GM19463 (cell line): ENCODE results near the gene TIMP2.

ENCODE experiments used
- ATAC-seq: cut with Tn5 transposase; IDR thresholded peaks from one replicate; pipeline ENCODE4 v1.9.1; 2021; ENCODE audit warnings: mild to moderate bottlenecking, moderate library complexity; ENCODE audit not compliant: unreplicated experiment

Gene TIMP2

DNA sequence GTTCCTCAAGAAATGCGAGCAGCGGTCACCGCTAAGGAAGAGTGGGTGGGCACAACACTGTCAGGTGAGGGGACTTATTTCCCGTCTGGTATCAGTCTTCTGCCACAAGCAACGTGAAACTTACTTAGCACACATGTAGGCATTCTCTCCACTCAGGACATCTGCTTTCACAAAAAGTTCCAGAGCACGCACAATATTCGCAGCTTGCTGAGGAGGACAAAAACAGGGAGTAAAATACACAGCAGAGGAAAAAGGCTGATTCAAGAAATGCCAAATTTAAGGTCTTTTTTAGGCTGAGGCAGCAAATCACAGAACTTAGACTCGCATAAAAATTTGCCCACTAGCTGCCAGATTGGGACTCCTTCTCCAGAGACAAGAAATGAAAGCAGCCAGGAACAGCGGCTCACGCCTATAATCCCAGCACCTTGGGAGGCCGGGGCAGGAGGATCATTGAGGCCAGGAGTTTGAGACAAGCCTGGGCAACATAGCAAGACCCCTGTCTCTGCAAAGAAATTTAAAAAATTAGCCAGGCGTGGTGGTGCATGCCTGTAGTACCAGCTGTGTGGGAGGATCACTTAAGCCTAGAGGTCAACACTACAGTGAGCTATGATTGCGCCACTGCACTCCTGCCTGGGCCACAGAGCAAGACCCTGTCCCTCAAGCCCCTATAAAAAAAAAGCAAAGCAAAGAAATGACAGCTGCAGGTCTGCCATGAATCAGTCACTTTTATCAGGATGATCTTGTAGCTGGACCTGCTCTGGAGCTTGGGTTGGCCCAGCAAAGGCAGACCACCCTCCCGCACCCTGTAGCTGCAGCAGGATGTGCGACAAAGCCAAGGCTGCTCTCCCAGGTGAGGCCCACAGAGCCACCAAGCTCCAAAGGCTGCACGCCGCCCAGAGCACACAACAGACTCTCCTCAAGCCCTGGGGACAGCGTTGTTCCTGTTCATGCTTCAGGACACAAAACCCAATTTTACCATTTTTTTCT, 105.1 kb downstream of the TIMP2 start:
- ATAC-seq, result no peak

DNA sequence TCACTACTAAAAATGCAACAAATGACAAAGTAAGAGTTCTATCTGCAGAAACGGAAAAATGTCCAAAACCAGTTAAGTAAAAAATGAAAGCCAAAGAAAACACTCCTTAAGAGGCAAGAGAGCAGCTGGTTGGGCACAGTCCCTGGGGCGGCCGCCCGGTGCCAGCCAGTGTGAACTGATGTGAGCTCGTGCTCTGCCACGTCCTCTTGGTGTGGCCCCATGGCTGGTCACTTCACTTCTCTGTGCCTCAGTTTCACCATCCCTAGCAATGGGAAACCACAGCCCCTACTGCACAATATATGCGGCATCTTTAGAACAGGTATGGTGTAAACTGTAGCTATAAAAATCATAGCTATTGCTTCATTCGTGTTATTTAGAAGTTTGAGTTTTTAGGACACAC, 105.8 kb downstream of the TIMP2 start:
- no peak for ATAC-seq

DNA sequence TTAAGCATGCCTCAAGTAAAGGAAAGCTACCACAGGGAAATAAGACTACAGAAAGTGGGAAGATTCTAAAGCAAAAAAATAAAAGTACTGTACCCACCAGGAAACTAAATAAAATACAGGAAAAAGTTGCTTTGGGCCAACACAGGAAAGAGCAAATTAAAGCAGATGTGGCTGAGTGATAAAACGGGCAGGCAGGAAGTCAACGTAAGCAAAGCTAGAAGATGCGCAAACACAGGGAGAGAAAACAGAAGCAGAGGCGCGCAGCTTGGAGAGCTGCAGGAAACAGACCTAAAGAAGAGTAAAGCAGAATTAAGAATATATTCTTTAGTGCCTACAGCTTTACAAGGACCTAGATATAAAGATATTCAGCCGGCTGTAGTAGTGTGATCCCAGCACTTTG, 106.3 kb downstream of the TIMP2 start:
- ATAC-seq, result no peak

DNA sequence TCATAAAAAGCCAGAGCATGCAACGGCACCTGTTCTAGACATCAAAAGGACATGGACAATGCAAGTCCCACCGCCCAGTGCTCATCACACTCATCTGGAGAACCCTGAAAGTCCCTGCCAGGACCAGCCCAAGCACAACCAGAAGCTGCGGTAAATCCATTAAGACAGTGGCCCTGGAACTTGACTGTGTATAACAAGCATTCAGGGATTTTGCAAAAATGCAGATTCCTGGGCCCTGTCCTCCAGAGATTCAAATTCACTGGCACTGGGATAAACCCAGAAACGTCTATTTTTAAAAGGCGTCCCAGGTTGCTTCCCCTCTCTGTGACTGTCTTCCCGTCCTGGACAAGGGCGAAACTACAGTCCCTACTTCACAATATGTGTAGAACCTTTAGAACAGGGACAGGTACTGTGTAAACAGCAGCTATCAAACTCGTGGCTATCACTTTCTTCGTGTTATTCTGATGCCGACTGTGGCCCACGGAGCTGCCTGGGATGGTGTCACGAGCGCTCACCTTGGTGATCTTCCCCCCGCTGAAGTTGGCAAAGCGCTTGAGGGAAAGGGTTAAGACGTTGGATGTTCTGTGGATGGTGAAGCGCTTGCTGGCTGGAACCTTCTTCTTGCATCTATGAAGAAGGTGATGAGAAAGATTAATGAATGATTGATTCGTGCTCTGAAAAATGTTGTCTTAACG, 106.9 kb downstream of the TIMP2 start:
- no peak for ATAC-seq

DNA sequence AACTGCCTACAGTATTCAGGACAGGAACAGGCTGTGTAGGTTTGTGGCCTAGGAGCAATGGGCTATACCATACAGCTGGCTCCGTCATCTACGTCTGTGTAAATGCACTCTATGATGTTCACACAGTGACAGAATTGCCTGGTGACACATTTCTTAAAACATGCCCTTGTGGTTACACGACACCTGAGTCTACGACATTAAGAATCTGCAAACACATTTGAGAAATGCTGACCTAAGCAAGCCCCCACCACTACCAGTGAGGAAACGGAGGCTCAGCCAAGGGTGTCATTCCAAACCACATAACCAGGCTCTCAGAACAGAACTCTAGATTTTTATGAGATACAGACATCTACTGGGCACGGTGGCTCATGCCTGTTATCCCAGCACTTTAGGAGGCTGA, 108.1 kb downstream of the TIMP2 start:
- ATAC-seq, result no peak

DNA sequence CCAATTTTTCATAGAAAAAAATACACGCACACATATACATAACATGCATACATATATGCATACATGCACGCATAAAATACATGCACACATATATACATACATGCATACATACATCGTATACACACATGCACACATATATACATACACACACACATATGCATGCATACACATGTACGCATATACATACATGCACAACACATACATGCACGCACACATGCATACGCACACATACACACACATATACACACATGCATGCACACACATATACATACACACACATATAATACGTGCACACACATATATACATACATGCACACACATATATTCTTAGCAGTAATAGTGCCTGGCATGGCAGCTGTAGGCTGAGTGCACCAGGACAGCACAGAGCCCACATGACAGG, 109.5 kb downstream of the TIMP2 start:
- ATAC-seq, result no peak

DNA sequence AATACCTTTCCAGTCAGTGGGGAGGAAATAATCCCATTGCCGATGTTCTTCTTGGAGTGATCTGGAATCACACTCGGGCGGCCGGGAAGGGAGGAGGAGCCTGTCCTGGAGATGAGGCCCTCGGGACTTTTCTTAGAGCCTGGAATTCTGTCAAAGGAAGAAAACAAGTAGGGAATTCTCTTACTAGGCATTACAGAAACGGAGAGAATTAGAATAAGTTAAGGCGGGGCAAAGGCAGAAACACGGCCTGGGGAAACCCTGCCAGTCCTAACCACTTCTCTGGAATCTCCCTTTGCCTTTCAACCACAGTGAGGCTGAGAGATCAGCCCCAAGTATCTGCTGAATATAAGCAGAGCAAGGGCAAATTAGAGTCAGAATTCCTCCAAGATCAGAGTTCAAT, 112.3 kb downstream of the TIMP2 start:
- no peak for ATAC-seq

DNA sequence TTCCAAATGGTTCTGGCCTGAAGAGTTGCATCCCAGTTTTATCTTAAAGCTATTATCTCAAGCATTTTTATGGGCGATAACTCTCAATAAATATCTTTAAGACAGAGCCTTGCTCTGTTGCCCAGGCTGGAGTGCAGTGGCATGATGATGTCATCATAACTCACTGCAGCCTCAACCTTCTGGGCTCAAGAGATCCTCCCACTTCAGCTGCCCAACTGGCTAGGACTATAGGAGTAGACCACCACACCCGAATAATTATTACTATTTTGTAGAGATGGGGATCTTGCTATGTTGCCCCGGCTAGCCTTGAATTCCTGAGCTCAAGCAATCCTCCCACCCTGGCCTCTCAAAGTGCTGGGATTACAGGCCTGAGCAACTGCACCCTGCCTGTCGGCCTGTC, 117.0 kb downstream of the TIMP2 start:
- no peak for ATAC-seq

DNA sequence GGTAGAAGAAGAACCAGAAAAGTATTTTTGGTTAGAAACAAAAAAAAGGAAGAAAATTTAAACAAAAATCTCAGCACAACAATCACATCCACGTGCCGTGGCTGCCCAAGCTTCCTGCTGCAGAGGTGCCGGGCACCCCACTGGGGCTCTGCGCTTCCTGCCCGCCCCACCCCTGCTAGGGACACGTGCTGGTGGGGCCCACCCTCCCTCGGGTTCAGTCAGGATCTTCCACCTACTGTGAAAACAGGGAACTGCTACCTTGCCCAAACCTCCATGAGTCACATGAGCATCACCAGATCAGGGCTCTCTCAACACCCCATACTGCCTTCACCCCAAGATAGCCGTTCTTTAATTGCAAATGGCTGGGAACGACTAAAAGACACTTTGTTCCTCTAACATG, 118.7 kb downstream of the TIMP2 start:
- no peak for ATAC-seq

DNA sequence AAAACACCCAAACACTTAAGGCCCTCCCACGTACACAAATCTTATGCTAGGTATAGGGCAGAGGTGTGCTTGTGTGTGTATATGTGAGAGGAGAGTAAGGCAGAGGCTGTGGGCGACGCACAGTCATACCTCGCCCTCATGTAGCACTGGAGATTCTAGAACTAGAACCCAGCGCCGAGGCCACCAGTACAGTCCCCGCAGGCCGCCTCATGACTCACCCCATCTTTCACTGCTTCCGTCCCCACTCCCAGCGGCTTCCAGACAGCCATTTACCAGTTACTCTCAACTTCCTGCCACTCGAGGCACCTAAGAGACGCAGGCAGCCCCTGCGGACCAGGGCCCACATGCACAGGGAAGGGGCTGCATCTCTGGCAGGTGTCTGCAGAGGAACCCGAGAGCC, 119.9 kb downstream of the TIMP2 start:
- ATAC-seq, result no peak

DNA sequence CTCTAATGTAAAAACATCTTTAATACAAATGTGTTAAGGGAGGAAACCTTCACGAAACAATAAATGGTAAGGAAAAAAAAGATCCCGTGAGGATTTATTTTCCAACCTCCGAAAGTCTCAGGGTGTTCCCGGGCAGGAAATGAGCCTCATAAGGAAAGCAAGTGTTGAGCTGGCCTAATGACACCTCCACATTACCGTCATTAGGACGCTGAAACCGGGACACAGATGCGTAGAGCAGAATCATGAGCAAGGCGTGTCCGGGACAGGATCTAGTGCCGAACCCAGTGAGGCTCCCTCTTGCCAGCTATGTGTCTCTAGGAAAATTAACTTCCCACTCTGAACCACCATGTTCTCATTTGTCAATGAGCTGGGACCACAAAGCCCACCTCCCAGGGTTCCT, 120.4 kb downstream of the TIMP2 start:
- no peak for ATAC-seq

DNA sequence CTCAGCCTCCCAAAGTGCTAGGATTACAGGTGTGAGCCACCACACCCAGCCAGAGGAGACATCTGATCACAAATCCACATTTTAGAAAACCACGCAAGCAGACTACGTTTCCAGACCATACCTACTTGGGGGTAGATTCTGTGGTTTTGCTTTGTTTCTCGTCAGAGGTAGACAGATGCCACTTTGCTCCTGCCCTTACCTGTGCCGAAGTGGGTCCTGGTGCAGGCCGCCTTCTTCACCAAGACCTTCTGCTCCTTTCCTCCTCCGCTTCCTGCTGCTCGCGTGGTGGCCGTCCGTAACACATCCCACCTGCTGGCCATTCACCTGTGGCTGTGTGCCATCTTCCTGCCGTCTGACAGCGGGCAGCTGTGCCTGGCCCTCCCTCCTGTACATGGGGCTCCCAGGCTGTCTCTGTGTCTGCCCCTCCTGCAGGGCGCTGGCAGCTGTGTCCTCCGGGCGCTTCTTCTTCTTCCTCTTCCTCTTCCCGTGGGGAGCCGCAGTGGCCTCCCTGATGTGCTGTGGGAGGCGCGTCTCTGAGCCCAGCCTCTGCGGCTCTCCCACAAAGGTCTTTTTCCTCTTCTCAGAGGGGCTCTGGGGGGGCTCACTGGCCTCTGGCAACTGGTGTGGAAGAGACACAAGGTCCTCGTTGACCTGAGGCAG, 121.9 kb downstream of the TIMP2 start:
- no peak for ATAC-seq
